ENCODE results near the gene KLHL35. TPM values are rescaled to one million over a fixed set of nuclear protein-coding genes. Genes with fewer than 3 reads are reported as not detected.

The KLHL35 gene
- total RNA-seq, 2 donors from 2014 or later, result 6.8 to 7.9 TPM

GRCh38 chr11:75408957-75409219 is 24.1 kb downstream of the KLHL35 start:
- no peaks in the 10 kb centered on the region for H3K4me1 ChIP-seq (ENCODE audit: control insufficient read depth in 1 of 2, low read depth in 2 of 2)
- DNase-seq (ENCODE audit: low spot score) (no peak), ATAC-seq (ENCODE audit: insufficient number of reproducible peaks, low FRiP score, low read depth) (no peak)
- H3K9me3 ChIP-seq, result no peaks in the 10 kb centered on the region
- H3K4me3 ChIP-seq, result no peak overlapping the region
- no peak for TF ChIP-seq CTCF (IDR thresholded peaks at IDR 0.05)
- H3K36me3 ChIP-seq, result peaks cover 30% of the 10 kb centered on the region
- H3K27ac ChIP-seq, result no peak overlapping the region
- H3K27me3 ChIP-seq (replicated peaks; ENCODE audit: insufficient read depth), result no peaks in the 10 kb centered on the region

GRCh38 chr11:75406338-75406777 is 26.6 kb downstream of the KLHL35 start:
- no peak for DNase-seq (ENCODE audit: low spot score)
- H3K36me3 ChIP-seq, result peaks cover 42% of the 10 kb centered on the region
- TF ChIP-seq CTCF (IDR thresholded peaks at IDR 0.05), result no peak

GRCh38 chr11:75403983-75404658 is 28.9 kb downstream of the KLHL35 start:
- ATAC-seq (ENCODE audit: insufficient number of reproducible peaks, low FRiP score, low read depth) (no peak), DNase-seq (ENCODE audit: low spot score) (no peak)
- H3K27me3 ChIP-seq (replicated peaks; ENCODE audit: insufficient read depth), result no peaks in the 10 kb centered on the region
- H3K4me3 ChIP-seq, result no peak overlapping the region
- no peaks in the 10 kb centered on the region for H3K9me3 ChIP-seq
- H3K36me3 ChIP-seq, result peaks cover 47% of the 10 kb centered on the region
- TF ChIP-seq CTCF (IDR thresholded peaks at IDR 0.05), result no peak
- peaks cover 5 to 23% of the 10 kb centered on the region in 2 donors for H3K4me1 ChIP-seq (ENCODE audit: control insufficient read depth in 1 of 2, low read depth in 2 of 2)
- no peak overlapping the region for H3K27ac ChIP-seq

More at GRCh38 chr11:75406338-75406777, 26.6 kb downstream of the KLHL35 start:
- Histone ChIP-seq H3K27ac (no peak overlapping the region), H3K9me3 (no peaks in the 10 kb centered on the region), H3K27me3 (replicated peaks; ENCODE audit: insufficient read depth) (no peaks in the 10 kb centered on the region), H3K4me3 (no peak overlapping the region), H3K4me1 (ENCODE audit: control insufficient read depth in 1 of 2, low read depth in 2 of 2) (peaks cover 5 to 9% of the 10 kb centered on the region in 2 donors)
- no peak for ATAC-seq (ENCODE audit: insufficient number of reproducible peaks, low FRiP score, low read depth)

- DNase-seq (ENCODE audit: low spot score), result no peak
These were observed 30.0 kb downstream of the KLHL35 start for GRCh38 chr11:75403037-75403436.

More at GRCh38 chr11:75403037-75403436, 30.0 kb downstream of the KLHL35 start:
- Histone ChIP-seq H3K9me3 (no peaks in the 10 kb centered on the region), H3K4me3 (no peak overlapping the region), H3K27ac (no peak overlapping the region), H3K36me3 (peaks cover 47% of the 10 kb centered on the region), H3K27me3 (replicated peaks; ENCODE audit: insufficient read depth) (no peaks in the 10 kb centered on the region), H3K4me1 (ENCODE audit: control insufficient read depth in 1 of 2, low read depth in 2 of 2) (peaks cover 5 to 23% of the 10 kb centered on the region in 2 donors)
- no peak for TF ChIP-seq CTCF (IDR thresholded peaks at IDR 0.05)
- ATAC-seq (ENCODE audit: insufficient number of reproducible peaks, low FRiP score, low read depth), result no peak

Measured in thoracic aorta (tissue), 2 donors.